ENCODE measurements around the gene FARP2. TPM values are rescaled to one million over a fixed set of nuclear protein-coding genes. Genes with fewer than 3 reads are reported as not detected.
"Not testable (repeated sequence)": the region's sequence is repeated elsewhere in the genome, so short reads cannot be mapped to it uniquely, and the experiment has no call there.

Gene FARP2
- total RNA-seq, 1 experiment from 2014 or later = 29.9 TPM

DNA sequence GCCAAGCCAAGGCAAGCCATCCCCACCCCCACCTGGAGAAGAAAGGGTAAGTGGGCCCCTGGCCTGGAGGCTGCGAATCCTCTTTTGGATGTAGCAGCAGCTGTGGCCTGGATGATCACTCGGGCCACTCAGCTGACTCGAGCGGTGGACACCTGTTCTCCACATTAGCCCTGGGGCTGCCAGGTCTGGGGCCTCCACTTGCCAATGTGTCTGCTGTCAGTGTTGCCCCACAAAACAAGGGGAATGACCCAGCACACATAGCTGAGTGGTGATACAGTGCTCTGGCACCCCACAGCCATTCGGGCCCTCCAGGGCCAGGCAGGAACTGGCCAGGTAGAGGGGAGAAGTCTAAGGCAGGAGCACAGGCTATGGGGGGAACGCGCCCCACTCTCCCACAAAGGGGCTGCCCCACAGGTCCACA is 149.7 kb downstream of the FARP2 start:
- H3K36me3 ChIP-seq (ENCODE audit: low read depth, low read length) = no peaks in the 10 kb centered on the region
- no peak for DNase-seq
- no peak overlapping the region for H3K27ac ChIP-seq (ENCODE audit: low read length)
- BruUV-seq (replicated peaks) = no TSS peak
- H3K79me2 ChIP-seq (ENCODE audit: low read length) = peaks cover 66% of the 10 kb centered on the region
- no peak for ATAC-seq
- peak overlapping the region; percentile 90; the same call in 1 of the 2 replicates for H3K4me3 ChIP-seq (ENCODE audit: low read length)
- ChIA-PET POLR2A (ENCODE audit: unreplicated experiment) (no interaction called here), CTCF (no interaction called here)
- no peaks in the 10 kb centered on the region for H3F3A ChIP-seq (ENCODE audit: low read length, unreplicated experiment)
- H3K9me2 ChIP-seq (replicated peaks; ENCODE audit: low read length) = no peaks in the 10 kb centered on the region
- no peak overlapping the region for H3K9ac ChIP-seq (ENCODE audit: low read length)
- no peaks in the 10 kb centered on the region for H3K27me3 ChIP-seq (ENCODE audit: low read length)
- intact Hi-C loops (cut with micrococcal nuclease) = loop anchor here (5.0 kb wide), 2 partner anchors 52 to 148 kb away; partner anchors contain the start of genes BOK and FARP2
- H3K9me3 ChIP-seq (ENCODE audit: low read length) = no peaks in the 10 kb centered on the region
- H3K4me2 ChIP-seq (ENCODE audit: low read length) = peak overlapping the region; percentile 91
- H3K4me1 ChIP-seq (ENCODE audit: insufficient read depth, low read length) = peaks cover 17% of the 10 kb centered on the region
- H2AFZ ChIP-seq (ENCODE audit: low read length) = no peak overlapping the region
- TF ChIP-seq EZH2 (IDR thresholded peaks at IDR 0.05; ENCODE audit: low read length, unreplicated experiment) = no peak
- TF ChIP-seq EZH2phosphoT487 (IDR thresholded peaks at IDR 0.05; ENCODE audit: borderline replicate concordance, low read length) = no peak
- no peak for TF ChIP-seq CTCF (conservative IDR thresholded peaks at IDR 0.05; ENCODE audit: low read depth, low read length)
- H4K20me1 ChIP-seq (ENCODE audit: low read length) = no peaks in the 10 kb centered on the region; the same call in 1 of the 2 replicates

GRCh38 chr2:241506317-241506716 is 150.2 kb downstream of the FARP2 start:
- intact Hi-C loops (cut with micrococcal nuclease) = loop anchor here (5.0 kb wide), 2 partner anchors 51 to 149 kb away; partner anchors contain the start of genes BOK and FARP2
- Histone ChIP-seq H3K79me2 (ENCODE audit: low read length) (peaks cover 60% of the 10 kb centered on the region), H3K4me2 (ENCODE audit: low read length) (peak overlapping the region; percentile 91)

DNA sequence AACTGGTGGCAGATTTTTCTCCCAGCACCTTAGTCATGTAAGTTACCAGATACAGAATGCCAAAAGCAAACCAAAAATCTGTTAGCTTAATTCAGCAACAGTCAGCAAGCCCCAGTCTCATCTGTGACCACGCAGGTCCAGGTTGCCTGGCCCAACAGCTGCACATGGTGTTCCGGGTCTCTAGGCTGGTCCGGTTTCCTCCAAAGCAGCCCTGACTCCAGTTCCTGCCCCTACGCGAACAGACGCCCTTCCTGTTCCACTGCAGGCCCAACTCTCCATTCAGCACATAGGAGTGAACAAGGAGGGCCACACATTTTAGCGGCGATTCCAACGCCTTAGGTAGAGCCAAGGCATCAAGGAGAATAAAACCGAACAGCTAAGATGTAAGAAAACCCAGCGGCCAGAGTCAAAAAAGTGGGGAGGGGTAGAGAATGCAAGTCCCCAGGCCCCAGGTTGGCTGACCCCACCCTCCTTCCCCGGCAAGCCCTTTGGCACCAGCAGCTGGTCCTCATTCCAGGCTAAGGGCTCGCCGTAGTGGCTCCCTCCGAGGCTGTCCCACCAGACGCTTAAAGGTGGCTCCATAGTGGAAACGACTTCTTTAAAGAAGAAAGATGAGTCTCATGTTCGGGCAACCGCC is 150.8 kb downstream of the FARP2 start:
- no peaks in the 10 kb centered on the region for H3K9me2 ChIP-seq (replicated peaks; ENCODE audit: low read length)
- H3K4me1 ChIP-seq (ENCODE audit: insufficient read depth, low read length) = peaks cover 17% of the 10 kb centered on the region
- no peak for TF ChIP-seq CTCF (conservative IDR thresholded peaks at IDR 0.05; ENCODE audit: low read depth, low read length)
- TF ChIP-seq EZH2phosphoT487 (IDR thresholded peaks at IDR 0.05; ENCODE audit: borderline replicate concordance, low read length) = no peak
- no peak for TF ChIP-seq EZH2 (IDR thresholded peaks at IDR 0.05; ENCODE audit: low read length, unreplicated experiment)
- H3K4me2 ChIP-seq (ENCODE audit: low read length) = peak overlapping the region; percentile 91
- H3K9ac ChIP-seq (ENCODE audit: low read length) = peak overlapping the region; percentile 82
- intact Hi-C loops (cut with micrococcal nuclease) = loop anchor here (5.0 kb wide), 2 partner anchors 50 to 150 kb away; partner anchors contain the start of genes BOK and FARP2
- no peaks in the 10 kb centered on the region for H3K36me3 ChIP-seq (ENCODE audit: low read depth, low read length)
- H3K9me3 ChIP-seq (ENCODE audit: low read length) = no peaks in the 10 kb centered on the region
- TSS peak; percentile 25 for BruUV-seq (replicated peaks)
- H4K20me1 ChIP-seq (ENCODE audit: low read length) = no peaks in the 10 kb centered on the region; the same call in 1 of the 2 replicates
- H3K79me2 ChIP-seq (ENCODE audit: low read length) = peaks cover 58% of the 10 kb centered on the region
- H3K4me3 ChIP-seq (ENCODE audit: low read length) = peak overlapping the region; percentile 90
- POLR2A ChIA-PET (ENCODE audit: unreplicated experiment) = no interaction called here
- peak overlapping the region; percentile 95 for H2AFZ ChIP-seq (ENCODE audit: low read length)
- H3F3A ChIP-seq (ENCODE audit: low read length, unreplicated experiment) = no peaks in the 10 kb centered on the region
- ATAC-seq (no peak), DNase-seq (peak; percentile 38)
- CTCF ChIA-PET = no interaction called here
- no peaks in the 10 kb centered on the region for H3K27me3 ChIP-seq (ENCODE audit: low read length)
- no peak overlapping the region for H3K27ac ChIP-seq (ENCODE audit: low read length)

More at GRCh38 chr2:241506317-241506716, 150.2 kb downstream of the FARP2 start:
- H3K4me1 ChIP-seq (ENCODE audit: insufficient read depth, low read length) = peaks cover 17% of the 10 kb centered on the region
- H3K9me2 ChIP-seq (replicated peaks; ENCODE audit: low read length); POLR2A ChIA-PET (ENCODE audit: unreplicated experiment); H3F3A ChIP-seq (ENCODE audit: low read length, unreplicated experiment); H3K27me3 ChIP-seq (ENCODE audit: low read length); H3K36me3 ChIP-seq (ENCODE audit: low read depth, low read length); H3K9me3 ChIP-seq (ENCODE audit: low read length); BruUV-seq (replicated peaks); ATAC-seq; H3K27ac ChIP-seq (ENCODE audit: low read length); H4K20me1 ChIP-seq (ENCODE audit: low read length); H2AFZ ChIP-seq (ENCODE audit: low read length); CTCF ChIA-PET; DNase-seq: not testable (repeated sequence)
- H3K4me3 ChIP-seq (ENCODE audit: low read length) = peak overlapping the region; percentile 90
- peak overlapping the region; percentile 82; the same call in 1 of the 2 replicates for H3K9ac ChIP-seq (ENCODE audit: low read length)

Data from PC-3 (cell line).